ENCODE measurements around the gene SFMBT1.
"Not testable (repeated sequence)": the region's sequence is repeated elsewhere in the genome, so short reads cannot be mapped to it uniquely, and the experiment has no call there.

Gene SFMBT1

GRCh38 chr3:53073553-53074365 is 27.9 kb upstream of the SFMBT1 start:
- DNase-seq = no peak

GRCh38 chr3:53072653-53073552 is 27.0 kb upstream of the SFMBT1 start:
- DNase-seq = peak; percentile 92

GRCh38 chr3:53071882-53072431 is 26.1 kb upstream of the SFMBT1 start:
- DNase-seq = no peak

- DNase-seq = no peak
Observed at GRCh38 chr3:53069422-53070068, 23.7 kb upstream of the SFMBT1 start.

- DNase-seq = no peak
Observed at GRCh38 chr3:53068176-53068575, 22.3 kb upstream of the SFMBT1 start.

GRCh38 chr3:53067567-53067966 is 21.7 kb upstream of the SFMBT1 start:
- no peak for DNase-seq

- DNase-seq = no peak
Observed at GRCh38 chr3:53065841-53066480, 20.1 kb upstream of the SFMBT1 start.

GRCh38 chr3:53062905-53063304 is 17.0 kb upstream of the SFMBT1 start:
- no peak for DNase-seq

GRCh38 chr3:53056442-53056841 is 10.6 kb upstream of the SFMBT1 start:
- no peak for DNase-seq

- DNase-seq = not testable (repeated sequence)
Observed at GRCh38 chr3:53054233-53054632, 8.4 kb upstream of the SFMBT1 start.

GRCh38 chr3:53051929-53052328 is 6.1 kb upstream of the SFMBT1 start:
- no peak for DNase-seq

GRCh38 chr3:53049987-53050386 is 4.1 kb upstream of the SFMBT1 start:
- no peak for DNase-seq

GRCh38 chr3:53046171-53047170 is 598 bp upstream of the SFMBT1 start:
- peak; percentile 70 for DNase-seq

- peak; percentile 61 for DNase-seq
Observed at GRCh38 chr3:53044711-53045517, 959 bp downstream of the SFMBT1 start.

GRCh38 chr3:53044371-53044710 is 1.5 kb downstream of the SFMBT1 start:
- DNase-seq = no peak

GRCh38 chr3:53043738-53044137 is 2.1 kb downstream of the SFMBT1 start:
- DNase-seq = no peak

- DNase-seq = no peak
Observed at GRCh38 chr3:53042651-53043050, 3.2 kb downstream of the SFMBT1 start.

- DNase-seq = no peak
Observed at GRCh38 chr3:53040351-53040820, 5.5 kb downstream of the SFMBT1 start.

- DNase-seq = no peak
Observed at GRCh38 chr3:53039376-53039752, 6.5 kb downstream of the SFMBT1 start.

GRCh38 chr3:53038679-53039375 is 7.0 kb downstream of the SFMBT1 start:
- no peak for DNase-seq
